NCI-H345 treated with DMSO at 0.1 percent for 48 hours (cell line): Measurements from ENCODE around the gene TIGAR.
A peak's percentile ranks its signal among the peaks of the same experiment; 100 is the strongest.

Experiments used
- DNase-seq: peaks from one replicate; lab custom pipeline; 2025; ENCODE audit not compliant: unreplicated experiment; lab: John Stamatoyannopoulos, UW

TIGAR gene

GRCh38 chr12:4320853-4321701 is at the start of gene TIGAR:
Gene TIGAR, plus strand, starts transcription at chr12:4321213. Its CDS starts 59 bp downstream, at chr12:4321272.
- DNase-seq = peak; percentile 87

GRCh38 chr12:4271717-4272423 is 49.1 kb upstream of the TIGAR start:
- no peak for DNase-seq

- DNase-seq = no peak
Observed at GRCh38 chr12:4272424-4273272, 48.4 kb upstream of the TIGAR start.

GRCh38 chr12:4273273-4273651 is 47.8 kb upstream of the TIGAR start:
- no peak for DNase-seq

- DNase-seq = no peak
Observed at GRCh38 chr12:4273652-4274395, 47.2 kb upstream of the TIGAR start, which contains the start of gene CCND2. Gene CCND2, plus strand, starts transcription at chr12:4273762. Its CDS starts 279 bp downstream, at chr12:4274041.

GRCh38 chr12:4274396-4275015 is 46.5 kb upstream of the TIGAR start:
- no peak for DNase-seq

GRCh38 chr12:4275016-4275869 is 45.8 kb upstream of the TIGAR start:
- no peak for DNase-seq

- no peak for DNase-seq
Observed at GRCh38 chr12:4275870-4276301, 45.1 kb upstream of the TIGAR start.

- DNase-seq = peak; percentile 56
Observed at GRCh38 chr12:4276524-4277204, 44.3 kb upstream of the TIGAR start.

- DNase-seq = no peak
Observed at GRCh38 chr12:4277205-4277543, 43.8 kb upstream of the TIGAR start.

GRCh38 chr12:4277857-4278256 is 43.2 kb upstream of the TIGAR start:
- DNase-seq = no peak

- DNase-seq = no peak
Observed at GRCh38 chr12:4278329-4279197, 42.5 kb upstream of the TIGAR start.

GRCh38 chr12:4279198-4279690 is 41.8 kb upstream of the TIGAR start:
- no peak for DNase-seq

- no peak for DNase-seq
Observed at GRCh38 chr12:4280351-4281163, 40.5 kb upstream of the TIGAR start.

- no peak for DNase-seq
Observed at GRCh38 chr12:4281173-4281654, 39.8 kb upstream of the TIGAR start.

GRCh38 chr12:4282103-4282891 is 38.7 kb upstream of the TIGAR start:
- DNase-seq = no peak
